GM12872 (cell line): Measurements from ENCODE around the gene ZBTB7C.

ENCODE experiments used
- TF ChIP-seq, protein P1 (sequence below): IDR thresholded peaks from 3 replicates; pipeline ENCODE4 v1.5.1; 2011; ENCODE audit warnings: low read depth, mild to moderate bottlenecking, low read length, moderate library complexity; ENCODE audit not compliant: insufficient read depth

Gene ZBTB7C

DNA sequence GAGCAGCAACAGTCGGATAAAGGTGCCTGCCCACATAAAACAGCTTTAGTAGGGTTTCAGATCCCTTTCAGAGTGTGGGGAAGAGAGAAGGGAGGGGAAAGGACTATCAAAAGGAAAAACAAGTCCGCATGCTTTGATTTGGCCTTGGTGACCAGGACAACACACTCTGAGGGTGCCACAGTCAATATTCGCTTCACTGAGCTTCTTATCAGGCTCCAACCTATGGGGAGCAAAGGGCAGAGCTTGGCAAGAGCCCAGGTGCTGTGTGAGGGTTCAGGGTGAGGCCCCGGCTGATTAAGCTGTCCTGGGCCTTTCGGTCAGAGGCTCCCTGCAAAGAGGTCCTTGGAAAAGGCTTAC, 241.3 kb downstream of the ZBTB7C start:
- TF ChIP-seq, protein P1, sequence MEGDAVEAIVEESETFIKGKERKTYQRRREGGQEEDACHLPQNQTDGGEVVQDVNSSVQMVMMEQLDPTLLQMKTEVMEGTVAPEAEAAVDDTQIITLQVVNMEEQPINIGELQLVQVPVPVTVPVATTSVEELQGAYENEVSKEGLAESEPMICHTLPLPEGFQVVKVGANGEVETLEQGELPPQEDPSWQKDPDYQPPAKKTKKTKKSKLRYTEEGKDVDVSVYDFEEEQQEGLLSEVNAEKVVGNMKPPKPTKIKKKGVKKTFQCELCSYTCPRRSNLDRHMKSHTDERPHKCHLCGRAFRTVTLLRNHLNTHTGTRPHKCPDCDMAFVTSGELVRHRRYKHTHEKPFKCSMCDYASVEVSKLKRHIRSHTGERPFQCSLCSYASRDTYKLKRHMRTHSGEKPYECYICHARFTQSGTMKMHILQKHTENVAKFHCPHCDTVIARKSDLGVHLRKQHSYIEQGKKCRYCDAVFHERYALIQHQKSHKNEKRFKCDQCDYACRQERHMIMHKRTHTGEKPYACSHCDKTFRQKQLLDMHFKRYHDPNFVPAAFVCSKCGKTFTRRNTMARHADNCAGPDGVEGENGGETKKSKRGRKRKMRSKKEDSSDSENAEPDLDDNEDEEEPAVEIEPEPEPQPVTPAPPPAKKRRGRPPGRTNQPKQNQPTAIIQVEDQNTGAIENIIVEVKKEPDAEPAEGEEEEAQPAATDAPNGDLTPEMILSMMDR: no peak

DNA sequence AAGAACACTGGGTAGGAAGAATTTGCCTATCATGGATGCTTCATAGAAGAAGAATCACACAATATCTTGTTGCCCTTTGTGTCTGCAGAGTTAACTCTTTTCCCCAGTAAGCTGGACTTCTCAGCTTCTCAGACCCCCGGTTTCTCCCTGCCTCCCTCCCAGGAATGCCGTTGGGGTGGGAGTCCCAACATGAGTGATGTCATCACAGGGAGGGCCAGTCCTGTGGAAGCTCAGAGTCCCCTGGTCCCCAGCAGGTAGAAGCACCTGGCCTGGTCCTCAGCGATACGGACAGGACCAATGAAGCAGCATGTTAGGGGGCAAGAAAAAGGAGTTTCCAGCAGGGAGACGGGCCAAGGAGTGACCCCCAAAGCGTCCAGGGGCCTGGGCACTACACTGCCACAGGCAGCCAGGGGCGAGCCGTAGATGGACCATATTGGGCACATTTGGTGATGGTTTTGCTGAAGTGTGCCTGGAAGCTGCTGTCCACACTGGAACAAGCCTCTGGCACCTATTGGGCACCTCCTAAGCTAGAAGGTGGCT, 242.8 kb downstream of the ZBTB7C start:
- TF ChIP-seq, protein P1: no peak

DNA sequence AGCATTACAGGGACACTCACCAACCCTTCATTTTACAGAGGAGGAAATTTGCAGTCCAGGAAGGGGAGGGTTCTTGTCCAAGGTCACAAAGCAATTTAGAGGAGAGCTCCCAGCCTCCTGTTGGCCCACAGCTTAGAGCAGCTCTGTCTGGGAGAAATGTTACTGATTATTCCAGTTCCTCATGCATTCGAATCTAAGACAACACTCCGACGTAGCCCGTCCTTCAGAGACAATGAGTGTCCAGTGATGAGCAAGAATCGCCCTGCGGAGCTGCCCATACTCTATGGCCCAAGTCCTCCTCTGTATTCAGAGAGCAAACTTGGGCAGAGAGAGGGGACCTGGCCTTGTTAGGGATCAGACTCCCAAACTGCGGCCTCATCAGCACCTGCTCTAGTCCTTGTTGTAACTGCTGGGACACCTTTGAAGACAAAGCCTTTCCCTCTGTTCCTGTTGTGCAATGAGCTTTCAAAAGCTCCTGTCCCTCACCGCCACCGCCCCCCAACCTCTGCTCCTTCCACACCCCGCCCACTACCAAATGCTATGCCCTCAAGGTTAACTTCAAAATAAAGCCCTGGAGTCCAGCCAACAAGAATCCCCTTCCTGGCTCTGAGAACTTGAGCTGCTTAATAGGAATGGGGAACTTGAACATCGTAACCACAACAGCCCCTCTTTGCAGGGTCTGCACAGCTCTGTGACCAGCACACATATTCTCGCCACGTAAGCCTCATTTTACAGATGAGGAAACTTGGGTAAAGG, 243.9 kb downstream of the ZBTB7C start:
- TF ChIP-seq, protein P1: no peak

DNA sequence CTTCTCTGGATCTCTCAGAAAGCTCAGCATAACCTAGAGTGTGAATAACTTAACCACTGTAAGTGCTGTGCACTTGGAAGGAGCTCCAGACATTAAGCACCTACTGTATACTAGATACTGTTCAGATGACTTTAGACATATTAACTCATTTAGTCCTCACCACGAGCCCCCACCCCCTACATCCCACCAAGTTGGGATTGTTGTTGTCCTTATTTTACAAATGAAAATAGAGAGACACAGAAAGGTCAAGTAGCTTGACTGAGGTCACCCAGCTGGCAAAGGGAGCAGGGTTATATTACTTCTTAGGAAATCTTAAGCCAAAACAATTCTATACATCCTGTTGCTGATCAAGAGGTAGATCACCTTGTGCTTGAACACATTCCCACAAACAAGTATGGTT, 244.5 kb downstream of the ZBTB7C start:
- TF ChIP-seq, protein P1: no peak

DNA sequence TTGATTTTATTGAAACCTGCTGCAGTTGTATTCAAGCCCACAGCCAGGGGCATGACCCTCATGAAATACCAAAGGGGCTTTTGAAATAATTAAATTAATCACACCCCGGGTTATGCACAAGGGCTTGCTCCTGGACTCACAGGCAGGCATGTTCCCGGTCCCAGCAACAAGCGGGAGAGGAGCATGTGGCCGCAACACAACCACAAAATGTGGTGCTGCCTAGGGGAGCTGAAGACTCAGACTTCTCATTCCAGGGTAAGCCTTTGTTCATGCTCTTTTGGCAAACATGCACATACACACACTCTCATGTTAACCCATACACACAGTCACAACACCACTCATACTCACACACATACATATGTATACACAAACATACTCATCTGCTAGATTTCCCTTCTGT, 245.1 kb downstream of the ZBTB7C start:
- TF ChIP-seq, protein P1: no peak

DNA sequence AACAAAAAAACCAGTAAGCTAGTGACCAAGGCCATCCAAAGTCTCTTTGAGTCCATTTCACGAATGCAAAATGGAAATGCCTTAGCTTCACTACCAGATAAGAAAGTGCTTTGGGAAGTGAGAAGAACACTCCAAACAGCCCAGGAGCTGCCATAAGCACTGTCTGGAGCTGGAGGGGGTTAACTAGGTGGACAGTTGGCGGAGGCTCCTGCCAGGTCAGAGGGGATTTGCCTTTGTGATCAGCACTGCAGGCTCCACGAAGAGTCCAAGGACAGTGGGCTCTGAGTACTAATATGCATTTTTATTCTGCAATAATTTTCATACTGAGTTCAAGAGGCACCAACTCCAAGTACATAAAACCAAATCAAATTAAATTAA, 245.5 kb downstream of the ZBTB7C start:
- TF ChIP-seq, protein P1: no peak

DNA sequence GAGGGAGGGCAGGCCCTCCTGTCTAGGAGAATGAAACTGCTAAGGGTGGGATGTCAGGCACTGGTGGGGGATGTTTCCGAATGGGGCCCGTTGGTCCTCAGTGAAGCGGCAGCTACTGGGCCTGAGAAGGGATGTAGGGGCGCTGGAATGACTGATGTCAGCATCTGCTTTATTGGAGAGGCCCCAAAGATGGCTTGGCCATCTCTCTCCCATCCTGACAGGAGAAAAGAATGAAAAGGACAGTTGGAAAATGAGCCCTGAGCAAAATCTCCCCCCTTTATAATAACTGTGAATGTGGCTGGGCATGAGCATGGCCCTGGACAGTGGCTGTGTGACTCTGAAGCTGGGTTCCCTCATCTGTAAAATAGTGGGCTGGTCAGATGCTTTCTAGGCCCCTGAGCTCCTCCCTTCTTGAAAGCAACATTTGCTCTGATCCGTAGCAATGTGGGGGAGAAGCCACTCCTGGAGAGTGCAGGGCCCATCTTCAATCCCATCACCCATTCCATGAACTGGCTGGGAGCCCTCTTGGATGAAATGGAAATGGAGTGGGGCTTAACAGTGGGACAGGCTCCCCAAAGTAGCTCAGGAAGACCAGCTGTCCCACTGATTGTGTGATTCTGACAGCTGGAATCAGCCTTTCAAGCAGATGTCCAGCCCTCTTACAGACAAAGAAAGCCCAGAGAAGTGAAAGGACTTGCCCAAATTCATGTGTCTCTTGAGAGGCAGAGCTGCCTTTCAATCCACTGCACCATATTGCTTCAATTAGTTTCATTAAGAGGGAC, 246.0 kb downstream of the ZBTB7C start:
- TF ChIP-seq, protein P1: no peak
